Left ventricle myocardium inferior (tissue), 1 donor: Measurements from ENCODE around the gene NLRP9. TPM values are rescaled to one million over a fixed set of nuclear protein-coding genes. Genes with fewer than 3 reads are reported as not detected.
"Not testable (repeated sequence)": the region's sequence is repeated elsewhere in the genome, so short reads cannot be mapped to it uniquely, and the experiment has no call there.

Experiments
- DNase-seq: peaks from one replicate; pipeline ENCODE4 v3.0.0-alpha.2; 2020
- H3K27ac ChIP-seq: fragments of 200-600 bp; replicated peaks from 2 replicates; pipeline ENCODE4 v1.8.0; 2021
- H3K27me3 ChIP-seq: fragments of 200-600 bp; 2 replicates; pipeline ENCODE4 v1.8.0; 2021; ENCODE audit warnings: low read depth
- H3K36me3 ChIP-seq: fragments of 200-600 bp; 2 replicates; pipeline ENCODE4 v1.8.0; 2021
- H3K4me1 ChIP-seq: fragments of 200-600 bp; 2 replicates; pipeline ENCODE4 v1.8.0; 2021
- H3K4me3 ChIP-seq: fragments of 200-600 bp; 2 replicates; pipeline ENCODE4 v1.8.0; 2021; ENCODE audit warnings: mild to moderate bottlenecking, moderate library complexity
- H3K9me3 ChIP-seq: fragments of 200-600 bp; replicated peaks from 2 replicates; pipeline ENCODE4 v1.8.0; 2021
- intact Hi-C: fragments of 100-400 bp; cut with micrococcal nuclease; formaldehyde crosslinking; loops from one replicate; pipeline ENCODE4 v1.11.0; 2022
- long read RNA-seq: library from polyadenylated mRNA; unstranded; transcript quantifications from one replicate; pipeline ENCODE4 v2.0.0, GENCODE V29; 2021
- total RNA-seq: library from RNA; stranded (reverse); fragmentation: NEBNext Ultra II Directional; extraction: Animal tissue kit (Norgen Biotek cat#: 25700); gene quantifications from one replicate; pipeline ENCODE4 v1.2.1, GENCODE V29; 2021
- TF ChIP-seq, protein P1 (sequence below): fragments of 200-600 bp; IDR thresholded peaks from 2 replicates; pipeline ENCODE4 v1.8.0; 2021; ENCODE audit warnings: antibody characterized with exemption, mild to moderate bottlenecking, borderline replicate concordance
- donor health status: DM: no; HTN: yes; CAD: no; lungs with severe emphysema.

NLRP9 gene
- total RNA-seq: not detected
- long read RNA-seq: 0 reads

DNA sequence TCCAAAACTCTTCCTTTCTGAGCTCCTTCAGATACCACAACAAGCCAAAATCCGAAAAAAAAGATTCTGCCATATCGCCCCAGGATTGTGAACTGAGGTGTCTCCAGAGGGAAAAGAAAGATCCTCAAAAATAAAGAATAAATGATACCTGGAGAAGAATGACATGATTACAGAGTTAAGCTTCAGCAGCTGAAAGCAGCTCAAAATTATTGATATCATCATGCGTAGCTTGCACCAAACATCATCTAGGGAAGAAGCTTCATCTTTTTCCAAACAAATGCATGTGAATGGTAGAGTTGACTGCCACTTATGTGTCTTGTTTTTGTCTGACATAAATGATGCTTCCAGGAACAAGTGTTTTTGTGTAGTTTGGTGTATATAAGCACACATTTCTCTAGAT lies at the start of gene NLRP9:
TSS of gene NLRP9 (minus strand) at position 101 of the 400 bp plus-strand sequence. CDS start at position 73, 28 bp downstream.
- intact Hi-C loops: no loop called here
- DNase-seq: no peak
- TF ChIP-seq, protein P1, sequence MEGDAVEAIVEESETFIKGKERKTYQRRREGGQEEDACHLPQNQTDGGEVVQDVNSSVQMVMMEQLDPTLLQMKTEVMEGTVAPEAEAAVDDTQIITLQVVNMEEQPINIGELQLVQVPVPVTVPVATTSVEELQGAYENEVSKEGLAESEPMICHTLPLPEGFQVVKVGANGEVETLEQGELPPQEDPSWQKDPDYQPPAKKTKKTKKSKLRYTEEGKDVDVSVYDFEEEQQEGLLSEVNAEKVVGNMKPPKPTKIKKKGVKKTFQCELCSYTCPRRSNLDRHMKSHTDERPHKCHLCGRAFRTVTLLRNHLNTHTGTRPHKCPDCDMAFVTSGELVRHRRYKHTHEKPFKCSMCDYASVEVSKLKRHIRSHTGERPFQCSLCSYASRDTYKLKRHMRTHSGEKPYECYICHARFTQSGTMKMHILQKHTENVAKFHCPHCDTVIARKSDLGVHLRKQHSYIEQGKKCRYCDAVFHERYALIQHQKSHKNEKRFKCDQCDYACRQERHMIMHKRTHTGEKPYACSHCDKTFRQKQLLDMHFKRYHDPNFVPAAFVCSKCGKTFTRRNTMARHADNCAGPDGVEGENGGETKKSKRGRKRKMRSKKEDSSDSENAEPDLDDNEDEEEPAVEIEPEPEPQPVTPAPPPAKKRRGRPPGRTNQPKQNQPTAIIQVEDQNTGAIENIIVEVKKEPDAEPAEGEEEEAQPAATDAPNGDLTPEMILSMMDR: no peak
- Histone ChIP-seq H3K27ac (no peak within 1 kb of the TSS), H3K27me3 (peaks cover 46% of the 10 kb centered on the region), H3K4me3 (no peak within 1 kb of the TSS), H3K36me3 (no peaks in the 10 kb centered on the region), H3K4me1 (no peaks in the 10 kb centered on the region), H3K9me3 (no peaks in the 10 kb centered on the region)

DNA sequence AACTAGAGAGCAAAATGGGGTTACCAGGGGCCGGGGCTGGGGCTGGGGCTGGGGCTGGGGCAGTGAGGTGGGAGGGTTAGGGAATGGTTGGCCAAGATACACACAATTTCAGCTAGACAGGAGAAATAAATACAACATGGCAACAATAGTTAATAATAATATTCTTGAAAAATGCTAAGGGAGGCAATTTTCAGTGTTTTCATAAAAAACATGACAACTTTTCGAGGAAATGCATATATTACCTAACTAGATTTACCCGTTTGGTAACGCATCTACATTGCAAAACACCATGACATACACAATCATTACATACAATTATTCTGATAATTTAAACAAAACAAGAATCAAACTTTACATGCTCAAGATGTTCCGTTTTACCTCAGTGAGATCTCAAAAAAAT lies 42.9 kb upstream of the NLRP9 start:
- TF ChIP-seq, protein P1: no peak
- Histone ChIP-seq H3K9me3 (no peaks in the 10 kb centered on the region), H3K27me3 (peaks cover 67% of the 10 kb centered on the region), H3K4me3 (no peak overlapping the region), H3K36me3 (no peaks in the 10 kb centered on the region), H3K27ac (no peak overlapping the region), H3K4me1 (no peaks in the 10 kb centered on the region)
- intact Hi-C loops: no loop called here
- no peak for DNase-seq

DNA sequence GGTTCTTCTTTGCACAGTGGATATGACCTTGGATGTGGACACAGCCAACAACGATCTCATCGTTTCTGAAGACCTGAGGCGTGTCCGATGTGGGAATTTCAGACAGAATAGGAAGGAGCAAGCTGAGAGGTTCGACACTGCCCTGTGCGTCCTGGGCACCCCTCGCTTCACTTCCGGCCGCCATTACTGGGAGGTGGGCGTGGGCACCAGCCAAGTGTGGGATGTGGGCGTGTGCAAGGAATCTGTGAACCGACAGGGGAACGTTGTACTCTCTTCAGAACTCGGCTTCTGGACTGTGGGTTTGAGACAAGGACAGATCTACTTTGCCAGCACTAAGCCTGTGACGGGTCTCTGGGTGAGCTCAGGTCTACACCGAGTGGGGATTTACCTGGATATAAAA lies 40.1 kb upstream of the NLRP9 start:
- peaks cover 72% of the 10 kb centered on the region for H3K27me3 ChIP-seq
- intact Hi-C loops: no loop called here
- TF ChIP-seq, protein P1: no peak

DNA sequence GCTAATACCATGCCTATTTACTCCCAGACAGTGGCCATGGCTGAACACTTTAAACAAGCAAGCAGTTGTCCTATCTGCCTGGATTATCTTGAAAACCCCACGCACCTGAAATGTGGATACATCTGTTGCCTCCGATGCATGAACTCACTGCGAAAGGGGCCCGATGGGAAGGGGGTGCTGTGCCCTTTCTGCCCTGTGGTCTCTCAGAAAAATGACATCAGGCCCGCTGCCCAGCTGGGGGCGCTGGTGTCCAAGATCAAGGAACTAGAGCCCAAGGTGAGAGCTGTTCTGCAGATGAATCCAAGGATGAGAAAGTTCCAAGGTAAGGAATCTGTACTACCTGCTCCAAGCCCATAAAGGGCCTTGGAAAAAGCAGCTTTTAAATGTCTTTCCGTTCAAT lies 39.3 kb upstream of the NLRP9 start:
- Histone ChIP-seq H3K36me3 (no peaks in the 10 kb centered on the region), H3K4me1 (no peaks in the 10 kb centered on the region), H3K9me3 (no peaks in the 10 kb centered on the region), H3K27ac (no peak overlapping the region), H3K27me3 (peaks cover 67% of the 10 kb centered on the region), H3K4me3 (no peak overlapping the region)
- DNase-seq: no peak
- TF ChIP-seq, protein P1: no peak
- intact Hi-C loops: no loop called here

More for the DNA sequence above, 40.1 kb upstream of the NLRP9 start:
- no peak for DNase-seq
- no peaks in the 10 kb centered on the region for H3K9me3 ChIP-seq
- no peak overlapping the region for H3K4me3 ChIP-seq
- H3K4me1 ChIP-seq: no peaks in the 10 kb centered on the region
- H3K36me3 ChIP-seq: no peaks in the 10 kb centered on the region
- no peak overlapping the region for H3K27ac ChIP-seq

DNA sequence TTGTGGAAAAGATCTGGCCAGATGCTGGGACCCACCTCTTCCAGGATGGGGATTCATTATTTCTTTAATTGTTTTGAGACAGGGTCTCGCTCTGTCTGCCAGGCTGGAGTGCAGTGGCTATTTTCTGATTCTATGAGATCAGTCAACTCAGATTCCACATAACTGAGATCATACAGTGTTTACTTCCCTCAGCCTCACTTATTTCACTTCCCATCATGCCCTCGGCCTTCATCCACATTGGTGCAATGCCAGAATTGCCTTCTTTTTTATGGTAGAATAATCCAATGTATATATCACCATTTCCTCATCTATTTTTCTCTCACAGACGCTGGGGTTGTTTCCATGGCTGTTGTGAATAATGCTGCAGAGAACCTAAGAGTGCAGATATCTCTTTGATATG lies 31.4 kb upstream of the NLRP9 start:
- H3K9me3 ChIP-seq, intact Hi-C loops: not testable (repeated sequence)

DNA sequence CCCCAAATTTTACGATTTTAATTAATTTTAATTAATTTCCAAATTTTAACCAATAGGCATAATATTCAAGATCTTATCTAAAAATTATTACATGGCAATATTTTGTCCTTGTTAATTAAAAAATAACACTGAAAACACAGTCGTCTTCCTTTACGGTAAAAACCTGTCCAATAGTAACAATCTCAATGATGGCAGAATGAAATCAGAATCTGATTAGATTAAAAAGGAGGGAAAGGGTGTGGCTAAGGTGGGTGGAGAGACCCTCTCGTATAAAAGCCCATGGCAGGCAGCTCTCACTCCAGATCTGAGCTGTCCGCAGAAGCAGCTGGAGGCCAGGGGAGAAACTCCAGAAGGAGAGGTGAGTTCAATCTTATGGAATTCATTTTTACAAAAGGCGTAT lies 30.6 kb upstream of the NLRP9 start, which contains the start of gene RFPL4AL1:
TSS of gene RFPL4AL1 (plus strand) at position 301 of the 400 bp plus-strand sequence. CDS start 2,687 bp downstream, outside the sequence.
- H3K4me3 ChIP-seq, H3K36me3 ChIP-seq, H3K27ac ChIP-seq, DNase-seq, intact Hi-C loops, H3K9me3 ChIP-seq, H3K4me1 ChIP-seq: not testable (repeated sequence)
- peaks cover 19% of the 10 kb centered on the region for H3K27me3 ChIP-seq

More for the DNA sequence above, 31.4 kb upstream of the NLRP9 start:
- H3K36me3 ChIP-seq, H3K27ac ChIP-seq, H3K4me3 ChIP-seq, DNase-seq, H3K4me1 ChIP-seq: not testable (repeated sequence)
- H3K27me3 ChIP-seq: peaks cover 14% of the 10 kb centered on the region
